ENCODE results near the gene IMPACT. TPM values are rescaled to one million over a fixed set of nuclear protein-coding genes. Genes with fewer than 3 reads are reported as not detected.

IMPACT gene
- polyA plus RNA-seq, 2 of the 4 experiments (the other 2 are of a cell fraction), result 10.9 to 27.1 TPM

DNA sequence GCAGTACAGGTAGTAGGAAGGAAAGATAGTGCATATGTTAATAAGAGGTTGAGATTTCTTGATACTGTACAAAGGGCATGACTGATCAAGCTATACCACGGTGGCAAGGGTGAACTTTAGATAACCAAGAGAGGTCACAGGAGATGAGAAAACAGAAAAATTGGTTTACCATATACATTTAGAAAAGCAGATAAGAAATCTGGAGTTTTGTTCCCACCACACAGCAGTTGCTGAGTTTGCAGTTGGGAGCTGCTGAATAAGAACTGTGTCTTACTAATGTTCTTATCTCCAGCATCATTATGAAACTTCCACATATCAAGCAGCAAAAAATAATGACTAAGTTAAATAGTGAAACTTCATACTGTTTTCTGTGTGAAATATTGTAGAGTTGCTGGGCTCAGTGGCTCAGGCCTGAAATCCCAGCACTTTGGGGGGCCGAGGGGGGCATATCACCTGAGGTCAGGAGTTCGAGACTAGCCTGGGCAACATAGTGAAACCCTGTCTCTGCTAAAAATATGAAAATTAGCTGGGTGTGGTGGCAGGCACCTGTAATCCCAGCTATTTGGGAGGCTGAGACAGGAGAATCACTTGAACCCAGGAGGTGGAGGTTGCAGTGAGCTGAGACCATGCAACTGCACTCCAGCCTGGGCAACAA lies 12.0 kb upstream of the IMPACT start:
- no peak for ATAC-seq
- H3K4me2 ChIP-seq, result no peak overlapping the region
- POLR2A ChIA-PET, result interaction anchor here (1.4 kb wide), 1 partner anchor 17 kb away, joined by 5 read pairs; the partner anchor contains the start of gene OSBPL1A
- WGBS (ENCODE audit: missing lambda C conversion rate), result 28% methylated on average over 3 of the region's 3 CpGs
- no peak overlapping the region for H3K4me3 ChIP-seq
- no peak for FAIRE-seq
- no peaks in the 10 kb centered on the region for H3K4me1 ChIP-seq
- no peak for TF ChIP-seq RFX5 (IDR thresholded peaks at IDR 0.05)
- no peak for TF ChIP-seq ATOH8 (CRISPR knock-in tag; IDR thresholded peaks at IDR 0.05; ENCODE audit: low read depth)
- no peak for TF ChIP-seq EHMT2 (IDR thresholded peaks at IDR 0.05; ENCODE audit: low read depth)
- TF ChIP-seq CBX8 (IDR thresholded peaks at IDR 0.05), result no peak
- no peak for TF ChIP-seq HOXA7 (CRISPR knock-in tag; IDR thresholded peaks at IDR 0.05)
- TF ChIP-seq FOSL2 (IDR thresholded peaks at IDR 0.05), result no peak
- TF ChIP-seq FOSL2 (CRISPR knock-in tag; IDR thresholded peaks at IDR 0.05), result no peak
- TF ChIP-seq ZNF302 (CRISPR knock-in tag; IDR thresholded peaks at IDR 0.05), result no peak
- TF ChIP-seq, protein P1, sequence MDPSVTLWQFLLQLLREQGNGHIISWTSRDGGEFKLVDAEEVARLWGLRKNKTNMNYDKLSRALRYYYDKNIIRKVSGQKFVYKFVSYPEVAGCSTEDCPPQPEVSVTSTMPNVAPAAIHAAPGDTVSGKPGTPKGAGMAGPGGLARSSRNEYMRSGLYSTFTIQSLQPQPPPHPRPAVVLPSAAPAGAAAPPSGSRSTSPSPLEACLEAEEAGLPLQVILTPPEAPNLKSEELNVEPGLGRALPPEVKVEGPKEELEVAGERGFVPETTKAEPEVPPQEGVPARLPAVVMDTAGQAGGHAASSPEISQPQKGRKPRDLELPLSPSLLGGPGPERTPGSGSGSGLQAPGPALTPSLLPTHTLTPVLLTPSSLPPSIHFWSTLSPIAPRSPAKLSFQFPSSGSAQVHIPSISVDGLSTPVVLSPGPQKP (IDR thresholded peaks at IDR 0.05; ENCODE audit: low read depth, low read length), result no peak
- no peak for TF ChIP-seq TP53 (CRISPR knock-in tag; IDR thresholded peaks at IDR 0.05)
- TF ChIP-seq HES2 (IDR thresholded peaks at IDR 0.05), result no peak
- TF ChIP-seq ESRRA (IDR thresholded peaks at IDR 0.05; ENCODE audit: borderline replicate concordance, low read length), result no peak
- TF ChIP-seq SREBF2 (IDR thresholded peaks at IDR 0.05), result no peak
- no peak for TF ChIP-seq MAFK (IDR thresholded peaks at IDR 0.05; ENCODE audit: partially characterized antibody)
- no peak for TF ChIP-seq MAX (IDR thresholded peaks at IDR 0.05)
- no peak for TF ChIP-seq EHF (CRISPR knock-in tag; IDR thresholded peaks at IDR 0.05)
- no peak for TF ChIP-seq CEBPB (IDR thresholded peaks at IDR 0.05)
- CTCF ChIA-PET, result interaction anchor here (1.0 kb wide), 1 partner anchor 326 kb away, joined by 3 read pairs; no protein-coding TSS in a partner anchor
- DNase-seq (ENCODE audit: low read depth in 1 of 2, low spot score in 1 of 2), result no peak
- H3K9me3 ChIP-seq, result no peaks in the 10 kb centered on the region
- H3K27ac ChIP-seq, result no peak overlapping the region

DNA sequence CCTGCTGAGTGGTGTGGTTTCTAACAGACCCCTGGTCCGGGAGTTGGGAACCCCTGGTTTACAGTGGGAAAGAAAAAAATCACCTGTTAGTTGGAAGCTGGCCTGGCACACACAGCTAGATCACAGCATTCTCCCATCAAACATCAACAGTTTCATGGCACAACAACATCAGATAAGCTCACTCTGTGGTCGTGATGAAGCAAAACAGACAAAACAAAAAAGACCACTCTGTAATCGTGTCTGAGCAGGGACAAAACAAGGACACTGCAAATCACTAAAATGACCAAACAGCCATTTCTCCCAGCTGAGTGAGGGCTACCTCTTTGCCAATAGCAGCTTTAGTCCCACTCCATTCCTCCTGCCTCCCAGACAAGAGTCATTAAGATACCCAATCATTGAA lies 9.0 kb upstream of the IMPACT start:
- Histone ChIP-seq H3K4me3 (no peak overlapping the region), H3K4me1 (no peaks in the 10 kb centered on the region), H3K4me2 (no peak overlapping the region), H3K27ac (no peak overlapping the region), H3K9me3 (no peaks in the 10 kb centered on the region)
- DNase-seq (ENCODE audit: low read depth in 1 of 2, low spot score in 1 of 2), result no peak
- no peak for FAIRE-seq
- 6% methylated on average over 3 of the region's 3 CpGs for WGBS (ENCODE audit: missing lambda C conversion rate)
- ChIA-PET POLR2A (no interaction called here), CTCF (interaction anchor here (1.0 kb wide), 1 partner anchor 58 kb away, joined by 5 read pairs; no protein-coding TSS in a partner anchor)
- ATAC-seq, result no peak
- TF ChIP-seq ZFP36 (IDR thresholded peaks at IDR 0.05; ENCODE audit: borderline replicate concordance, partially characterized antibody) (no peak), RNF2 (IDR thresholded peaks at IDR 0.05; ENCODE audit: borderline replicate concordance, low read depth) (no peak), RARB (CRISPR knock-in tag; IDR thresholded peaks at IDR 0.05) (no peak), NPAS2 (CRISPR knock-in tag; IDR thresholded peaks at IDR 0.05; ENCODE audit: borderline replicate concordance) (no peak), HOXB5 (CRISPR knock-in tag; IDR thresholded peaks at IDR 0.05) (no peak), BCL3 (IDR thresholded peaks at IDR 0.05) (no peak), HDAC2 (IDR thresholded peaks at IDR 0.05) (no peak), MAX (IDR thresholded peaks at IDR 0.05) (no peak), RCOR1 (IDR thresholded peaks at IDR 0.05; ENCODE audit: low read depth, low read length) (no peak), JUN (IDR thresholded peaks at IDR 0.05) (no peak), BHLHE40 (IDR thresholded peaks at IDR 0.05; ENCODE audit: low read depth, low read length) (no peak), HOXB13 (CRISPR knock-in tag; IDR thresholded peaks at IDR 0.05; ENCODE audit: low read depth) (no peak), ESRRA (IDR thresholded peaks at IDR 0.05; ENCODE audit: borderline replicate concordance, low read length) (no peak)
